ENCODE measurements around the gene TRIM63.

DNA sequence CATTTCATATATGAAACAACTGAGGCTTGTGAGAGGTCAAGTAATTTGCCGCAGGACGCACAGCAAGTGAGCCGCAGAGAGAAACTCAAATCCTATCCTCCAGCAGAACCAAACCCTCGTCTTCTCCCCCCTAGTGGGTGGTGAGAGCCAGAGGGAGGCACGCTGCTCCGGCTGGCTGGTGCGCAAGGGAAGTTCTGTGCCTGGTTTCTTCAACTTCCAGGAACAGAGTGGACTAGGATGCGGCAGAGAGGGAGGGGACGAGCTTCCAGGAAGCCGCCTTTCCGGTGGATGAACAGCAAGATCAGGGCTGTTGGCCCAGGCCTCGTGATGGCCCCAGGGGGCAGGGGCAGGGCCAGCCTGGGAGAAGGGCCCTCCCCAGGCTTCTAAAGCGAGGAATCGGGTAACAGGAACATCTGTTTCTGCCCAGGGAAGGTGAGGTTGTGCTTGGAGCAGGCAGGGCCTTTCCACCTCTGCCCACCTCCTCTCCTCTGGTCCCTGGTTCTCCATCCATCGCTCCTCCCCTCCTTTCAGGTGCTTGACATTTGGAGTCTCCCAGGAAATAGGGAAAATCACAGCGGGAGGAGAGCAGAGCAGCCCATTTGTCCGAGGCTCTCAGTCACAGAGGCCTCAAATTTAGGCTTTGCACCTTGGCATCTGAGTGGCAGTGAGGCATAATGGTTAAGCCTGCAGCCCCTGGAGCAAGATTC lies 27.4 kb upstream of the TRIM63 start:
- no peak for TF ChIP-seq POLR2A (IDR thresholded peaks at IDR 0.05)
- TF ChIP-seq, protein P1, sequence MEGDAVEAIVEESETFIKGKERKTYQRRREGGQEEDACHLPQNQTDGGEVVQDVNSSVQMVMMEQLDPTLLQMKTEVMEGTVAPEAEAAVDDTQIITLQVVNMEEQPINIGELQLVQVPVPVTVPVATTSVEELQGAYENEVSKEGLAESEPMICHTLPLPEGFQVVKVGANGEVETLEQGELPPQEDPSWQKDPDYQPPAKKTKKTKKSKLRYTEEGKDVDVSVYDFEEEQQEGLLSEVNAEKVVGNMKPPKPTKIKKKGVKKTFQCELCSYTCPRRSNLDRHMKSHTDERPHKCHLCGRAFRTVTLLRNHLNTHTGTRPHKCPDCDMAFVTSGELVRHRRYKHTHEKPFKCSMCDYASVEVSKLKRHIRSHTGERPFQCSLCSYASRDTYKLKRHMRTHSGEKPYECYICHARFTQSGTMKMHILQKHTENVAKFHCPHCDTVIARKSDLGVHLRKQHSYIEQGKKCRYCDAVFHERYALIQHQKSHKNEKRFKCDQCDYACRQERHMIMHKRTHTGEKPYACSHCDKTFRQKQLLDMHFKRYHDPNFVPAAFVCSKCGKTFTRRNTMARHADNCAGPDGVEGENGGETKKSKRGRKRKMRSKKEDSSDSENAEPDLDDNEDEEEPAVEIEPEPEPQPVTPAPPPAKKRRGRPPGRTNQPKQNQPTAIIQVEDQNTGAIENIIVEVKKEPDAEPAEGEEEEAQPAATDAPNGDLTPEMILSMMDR (IDR thresholded peaks at IDR 0.05) = no peak
